Hematopoietic multipotent progenitor cell (in vitro differentiated cells): ENCODE measurements around the gene CCND1. TPM values are rescaled to one million over a fixed set of nuclear protein-coding genes. Genes with fewer than 3 reads are reported as not detected.
A peak's percentile ranks its signal among the peaks of the same experiment; 100 is the strongest.

Experiments used
- DNase-seq, 3 donors: peaks; one replicate each; pipeline ENCODE4 v3.0.0-alpha.2; 2011 to 2015; ENCODE audit warnings: low read depth in 2 of 3, low spot score in 2 of 3
- total RNA-seq: library from RNA; depleted of rRNA; stranded (reverse); fragments of >200 nt; gene quantifications from one replicate; pipeline ENCODE4 v1.2.3, GENCODE V29; 2012

The CCND1 gene
- total RNA-seq, 1 donor = 1.6 TPM

- DNase-seq = no peak
Observed at GRCh38 chr11:69639831-69640230, 1.1 kb upstream of the CCND1 start.

DNA sequence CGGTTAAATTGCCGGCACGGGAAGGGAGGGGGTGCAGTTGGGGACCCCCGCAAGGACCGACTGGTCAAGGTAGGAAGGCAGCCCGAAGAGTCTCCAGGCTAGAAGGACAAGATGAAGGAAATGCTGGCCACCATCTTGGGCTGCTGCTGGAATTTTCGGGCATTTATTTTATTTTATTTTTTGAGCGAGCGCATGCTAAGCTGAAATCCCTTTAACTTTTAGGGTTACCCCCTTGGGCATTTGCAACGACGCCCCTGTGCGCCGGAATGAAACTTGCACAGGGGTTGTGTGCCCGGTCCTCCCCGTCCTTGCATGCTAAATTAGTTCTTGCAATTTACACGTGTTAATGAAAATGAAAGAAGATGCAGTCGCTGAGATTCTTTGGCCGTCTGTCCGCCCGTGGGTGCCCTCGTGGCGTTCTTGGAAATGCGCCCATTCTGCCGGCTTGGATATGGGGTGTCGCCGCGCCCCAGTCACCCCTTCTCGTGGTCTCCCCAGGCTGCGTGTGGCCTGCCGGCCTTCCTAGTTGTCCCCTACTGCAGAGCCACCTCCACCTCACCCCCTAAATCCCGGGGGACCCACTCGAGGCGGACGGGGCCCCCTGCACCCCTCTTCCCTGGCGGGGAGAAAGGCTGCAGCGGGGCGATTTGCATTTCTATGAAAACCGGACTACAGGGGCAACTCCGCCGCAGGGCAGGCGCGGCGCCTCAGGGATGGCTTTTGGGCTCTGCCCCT is 529 bp upstream of the CCND1 start:
- no peak for DNase-seq

GRCh38 chr11:69641681-69642548 is 959 bp downstream of the CCND1 start:
- no peak for DNase-seq

- peak in 2 of 3 donors; percentile 18 to 45 for DNase-seq
Observed at GRCh38 chr11:69642549-69642912, 1.6 kb downstream of the CCND1 start.

- DNase-seq = peak; percentile 72 to 83 (median 73)
Observed at GRCh38 chr11:69642913-69643632, 2.1 kb downstream of the CCND1 start.

- no peak for DNase-seq
Observed at GRCh38 chr11:69643646-69644045, 2.7 kb downstream of the CCND1 start.

GRCh38 chr11:69644071-69644961 is 3.4 kb downstream of the CCND1 start:
- DNase-seq = no peak

DNA sequence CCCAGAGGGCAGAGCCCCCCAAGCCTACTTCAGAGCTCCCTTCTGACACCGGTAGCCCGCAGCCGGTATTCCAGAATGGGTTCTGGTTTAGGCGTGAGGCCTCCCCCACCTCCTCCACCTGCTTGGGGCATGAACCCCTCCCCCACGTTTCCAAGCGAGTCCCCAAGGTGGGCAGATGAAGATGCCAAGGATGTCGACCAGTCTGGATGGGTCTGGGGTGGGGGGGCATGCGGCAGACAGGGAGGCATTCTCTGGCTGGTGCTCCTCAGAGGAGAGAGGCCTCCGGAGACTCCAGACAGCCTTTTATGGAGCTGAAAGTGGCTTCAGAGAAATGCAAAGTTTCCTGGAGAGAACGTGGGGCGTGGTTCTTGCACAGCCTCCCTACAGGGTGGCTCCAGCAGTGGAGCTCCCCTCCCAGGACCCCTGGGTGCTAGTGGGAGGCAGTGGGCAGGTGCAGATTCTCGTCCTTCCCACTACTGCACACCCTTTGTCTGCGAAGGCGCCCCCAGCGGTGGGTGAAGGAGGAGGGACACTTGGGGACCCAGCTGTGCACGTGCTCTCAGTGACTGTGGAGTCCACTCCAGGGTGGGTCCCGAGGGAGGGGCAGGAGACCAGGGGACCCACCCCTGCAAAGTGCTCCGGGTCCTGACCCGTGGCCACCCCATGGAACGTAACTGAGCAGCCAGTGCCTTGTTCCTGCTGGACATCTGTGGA is 4.2 kb downstream of the CCND1 start:
- no peak for DNase-seq

- no peak for DNase-seq
Observed at GRCh38 chr11:69645801-69646492, 5.0 kb downstream of the CCND1 start.

- DNase-seq = no peak
Observed at GRCh38 chr11:69646493-69647389, 5.8 kb downstream of the CCND1 start.

DNA sequence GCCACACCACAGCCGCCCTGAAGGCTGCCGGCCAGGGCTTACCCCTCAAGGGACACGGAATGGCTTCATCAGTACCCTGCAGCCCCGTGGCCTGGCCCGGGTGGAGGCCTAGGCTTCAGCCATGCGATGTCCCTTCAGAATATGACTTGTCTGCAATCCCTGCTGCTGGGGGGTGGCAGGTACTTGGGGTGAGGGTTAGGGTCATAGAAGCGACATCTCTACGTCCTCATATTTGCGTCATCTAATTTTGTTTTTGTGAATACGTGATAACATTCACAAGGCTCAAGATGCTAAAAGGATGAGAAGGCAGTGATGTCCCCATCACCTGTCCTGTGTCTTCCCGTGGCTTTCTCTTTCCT is 6.4 kb downstream of the CCND1 start:
- no peak for DNase-seq

DNA sequence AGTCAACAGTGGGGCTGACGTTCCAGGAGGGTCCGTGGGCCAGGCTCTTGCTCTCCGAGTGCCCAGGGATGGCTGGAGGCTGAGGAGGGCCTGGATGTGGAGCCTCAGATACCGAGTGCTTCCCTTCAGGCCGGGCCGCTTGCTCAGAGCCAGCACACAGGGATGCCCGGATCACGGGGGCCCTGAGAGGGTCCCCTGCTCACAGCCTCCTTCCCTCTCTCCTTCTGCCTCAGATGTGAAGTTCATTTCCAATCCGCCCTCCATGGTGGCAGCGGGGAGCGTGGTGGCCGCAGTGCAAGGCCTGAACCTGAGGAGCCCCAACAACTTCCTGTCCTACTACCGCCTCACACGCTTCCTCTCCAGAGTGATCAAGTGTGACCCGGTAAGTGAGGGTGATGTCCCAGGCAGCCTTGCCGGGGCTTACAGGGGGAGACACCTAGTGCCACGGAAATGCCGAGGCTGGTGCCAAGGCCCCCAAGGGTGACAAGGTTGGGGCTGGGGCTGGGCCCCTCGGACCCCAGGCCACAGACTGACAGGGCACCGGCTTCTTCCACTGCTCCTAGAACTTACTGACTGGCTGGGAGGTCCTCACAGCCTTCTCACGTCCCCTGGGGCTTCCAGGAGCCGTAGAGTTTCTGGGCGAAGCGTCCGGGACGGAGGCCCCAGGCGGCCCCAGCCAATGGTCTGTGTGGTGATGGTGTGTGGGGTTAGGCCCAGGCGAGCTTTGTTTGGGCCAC is 7.0 kb downstream of the CCND1 start:
- no peak for DNase-seq

- no peak for DNase-seq
Observed at GRCh38 chr11:69648679-69649575, 8.0 kb downstream of the CCND1 start.

- DNase-seq = no peak
Observed at GRCh38 chr11:69649576-69649900, 8.6 kb downstream of the CCND1 start.

- no peak for DNase-seq
Observed at GRCh38 chr11:69650081-69650831, 9.3 kb downstream of the CCND1 start.

GRCh38 chr11:69650832-69651344 is 9.9 kb downstream of the CCND1 start:
- no peak for DNase-seq
